Choroid plexus epithelial cell (primary cell): ENCODE measurements around the gene OR10P1.

Experiments
- DNase-seq: peaks from one replicate; pipeline ENCODE4 v3.0.0-alpha.2; 2010; ENCODE audit warnings: low read depth
- H3K4me3 ChIP-seq: 2 replicates; pipeline ENCODE4 v1.5.1; 2011; ENCODE audit warnings: low read depth, mild to moderate bottlenecking, control low read depth, low read length, moderate library complexity
- TF ChIP-seq, protein P1 (sequence below): conservative IDR thresholded peaks from 2 replicates; pipeline ENCODE4 v1.5.1; 2011; ENCODE audit warnings: low read depth, mild to moderate bottlenecking, control low read depth, inconsistent platforms, low read length, moderate library complexity

OR10P1 gene

GRCh38 chr12:55683676-55684075, 47.0 kb downstream of the OR10P1 start:
- TF ChIP-seq, protein P1, sequence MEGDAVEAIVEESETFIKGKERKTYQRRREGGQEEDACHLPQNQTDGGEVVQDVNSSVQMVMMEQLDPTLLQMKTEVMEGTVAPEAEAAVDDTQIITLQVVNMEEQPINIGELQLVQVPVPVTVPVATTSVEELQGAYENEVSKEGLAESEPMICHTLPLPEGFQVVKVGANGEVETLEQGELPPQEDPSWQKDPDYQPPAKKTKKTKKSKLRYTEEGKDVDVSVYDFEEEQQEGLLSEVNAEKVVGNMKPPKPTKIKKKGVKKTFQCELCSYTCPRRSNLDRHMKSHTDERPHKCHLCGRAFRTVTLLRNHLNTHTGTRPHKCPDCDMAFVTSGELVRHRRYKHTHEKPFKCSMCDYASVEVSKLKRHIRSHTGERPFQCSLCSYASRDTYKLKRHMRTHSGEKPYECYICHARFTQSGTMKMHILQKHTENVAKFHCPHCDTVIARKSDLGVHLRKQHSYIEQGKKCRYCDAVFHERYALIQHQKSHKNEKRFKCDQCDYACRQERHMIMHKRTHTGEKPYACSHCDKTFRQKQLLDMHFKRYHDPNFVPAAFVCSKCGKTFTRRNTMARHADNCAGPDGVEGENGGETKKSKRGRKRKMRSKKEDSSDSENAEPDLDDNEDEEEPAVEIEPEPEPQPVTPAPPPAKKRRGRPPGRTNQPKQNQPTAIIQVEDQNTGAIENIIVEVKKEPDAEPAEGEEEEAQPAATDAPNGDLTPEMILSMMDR: no peak
- H3K4me3 ChIP-seq: no peak overlapping the region
- DNase-seq: no peak

DNA sequence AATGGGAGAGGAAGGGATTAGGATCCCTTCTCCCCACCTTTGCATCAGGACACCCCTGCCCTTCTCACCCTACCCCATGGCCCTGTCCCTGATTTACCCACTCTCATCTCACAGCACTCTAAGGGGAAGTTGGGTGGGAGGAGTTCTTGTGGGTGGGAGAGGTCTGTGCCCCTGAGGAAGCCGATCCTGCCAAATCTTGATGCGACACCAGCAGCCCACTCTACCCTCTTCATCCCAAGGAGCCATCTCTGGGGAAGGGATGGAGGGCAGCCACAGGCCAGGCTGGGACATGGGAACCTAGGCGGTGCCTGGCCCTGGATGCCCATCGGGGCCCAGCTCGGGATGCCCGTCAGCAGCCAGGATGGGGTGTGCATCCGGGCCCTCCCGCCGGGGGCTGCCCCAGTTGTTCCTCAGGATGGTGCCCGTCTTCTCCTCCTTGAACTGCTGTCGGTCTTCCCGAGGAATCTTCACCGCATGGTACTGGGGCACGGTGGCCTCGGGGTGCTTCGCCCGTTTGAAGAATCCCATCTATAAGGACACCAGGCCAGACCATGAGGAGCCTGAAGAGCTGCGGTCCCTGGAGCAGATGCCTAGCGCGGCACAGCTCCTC, 48.2 kb downstream of the OR10P1 start:
- TF ChIP-seq, protein P1: no peak
- no peak for DNase-seq
- no peak overlapping the region for H3K4me3 ChIP-seq

DNA sequence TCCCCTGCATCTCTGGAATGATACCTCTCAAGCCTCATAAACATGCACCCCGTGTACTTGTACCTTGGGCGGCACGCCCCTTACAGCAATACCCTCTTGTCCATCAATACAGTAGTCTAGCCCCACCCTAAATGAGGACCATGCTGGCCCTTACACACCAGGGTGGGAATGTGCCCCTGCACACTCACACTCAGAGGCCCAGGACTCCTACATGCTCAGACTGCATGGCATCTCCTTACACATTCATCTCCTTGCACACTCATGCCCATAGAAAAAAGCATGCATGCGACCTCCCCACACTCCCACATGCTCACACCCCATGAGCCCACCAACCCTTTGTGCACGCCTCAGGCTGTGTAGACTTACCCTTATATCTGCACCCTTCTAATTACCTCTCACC, 49.0 kb downstream of the OR10P1 start:
- TF ChIP-seq, protein P1: no peak
- no peak for DNase-seq
- H3K4me3 ChIP-seq: no peak overlapping the region

DNA sequence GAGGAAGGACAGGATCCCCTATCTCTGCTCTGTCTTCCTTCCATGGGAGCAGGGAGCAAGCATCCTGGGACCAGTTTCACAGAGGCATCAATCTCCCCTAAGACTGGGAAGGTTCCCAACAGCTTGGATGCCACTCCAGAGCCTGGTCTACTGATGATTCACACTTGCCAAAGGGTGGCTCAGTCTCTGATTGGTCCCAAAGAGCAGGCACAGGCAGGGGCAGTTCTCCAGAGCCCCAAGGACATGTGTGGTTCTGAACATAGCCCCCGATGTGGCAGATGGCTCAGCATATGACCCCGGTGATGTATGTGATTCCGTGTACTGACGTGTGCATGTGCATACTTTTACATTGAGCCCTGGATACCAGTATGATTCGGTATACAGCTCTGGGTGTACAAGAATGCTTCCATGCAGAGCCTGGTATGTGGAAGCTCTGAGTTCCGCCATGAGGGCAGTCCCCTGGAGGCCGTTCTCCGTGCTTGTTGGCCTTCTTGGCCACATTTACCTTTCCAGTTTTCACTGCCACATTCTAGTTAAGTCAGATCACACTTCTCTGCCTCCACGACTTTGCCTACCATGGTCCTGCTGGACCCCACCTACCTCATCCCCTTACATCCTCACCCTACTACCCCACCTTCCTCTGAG, 49.8 kb downstream of the OR10P1 start:
- no peak overlapping the region for H3K4me3 ChIP-seq
- TF ChIP-seq, protein P1: no peak
- DNase-seq: no peak
